Measurements from ENCODE around the gene CS.

DNA sequence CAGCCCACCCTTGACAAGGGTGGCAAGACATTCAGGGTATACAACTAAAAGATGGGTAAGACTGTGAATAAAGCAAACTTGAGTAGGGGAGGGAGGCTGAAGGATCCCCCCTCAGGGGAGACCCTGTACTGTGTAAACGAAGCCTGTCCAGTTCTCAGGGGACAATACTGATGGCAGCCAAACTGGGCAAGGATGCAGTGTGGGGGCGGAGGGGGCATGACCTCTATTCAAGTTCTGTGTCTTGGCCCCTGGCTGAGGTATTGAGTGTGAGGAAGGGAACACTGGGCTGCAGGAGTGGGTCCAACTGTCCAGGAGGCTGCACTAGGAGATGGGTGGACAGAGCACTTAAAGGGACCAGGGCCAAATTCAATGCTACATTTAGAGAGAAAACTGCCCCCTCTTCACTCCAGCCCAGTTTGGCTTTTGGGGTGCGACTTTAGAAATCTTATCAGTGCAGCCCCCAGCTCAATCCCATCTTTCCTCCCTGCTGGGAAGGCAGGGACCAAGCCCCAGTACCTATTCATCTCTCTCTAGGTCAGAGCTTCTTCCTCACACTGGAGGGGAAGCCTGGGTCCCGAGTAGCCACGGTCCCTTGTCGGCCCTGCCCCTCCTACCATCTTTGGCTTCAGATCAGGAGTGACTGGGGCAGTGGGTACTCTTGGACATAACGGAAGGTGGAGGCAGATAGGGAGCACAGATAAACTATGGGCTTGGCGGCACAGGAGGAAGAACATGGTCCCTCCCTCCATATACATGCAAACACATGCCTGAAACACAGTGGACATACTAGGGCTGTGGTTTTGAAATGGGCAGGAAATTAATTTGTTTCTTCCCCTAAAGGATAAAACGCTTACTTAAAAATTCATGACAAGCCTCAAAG lies 58.5 kb downstream of the CS start:
- TF ChIP-seq YY1 (IDR thresholded peaks at IDR 0.05; ENCODE audit: insufficient read depth, insufficient read length) (no peak), SUZ12 (IDR thresholded peaks at IDR 0.05; ENCODE audit: extremely low read depth, insufficient read depth, insufficient read length) (no peak)

All from NT2/D1 (cell line).